Esophagus squamous epithelium (tissue), 5 donors: ENCODE results near the gene ATP7B. TPM values are rescaled to one million over a fixed set of nuclear protein-coding genes. Genes with fewer than 3 reads are reported as not detected.

Experiments used
- DNase-seq: peaks from one replicate; lab custom pipeline; 2025; lab: John Stamatoyannopoulos, UW
- H3K27ac ChIP-seq, 4 donors: fragments of 200-600 bp; sonication (generic); one replicate each; pipeline ENCODE4 v1.5.1; 2016 to 2019; ENCODE audit warnings: mild to moderate bottlenecking in 1 of 4
- H3K27me3 ChIP-seq, 4 donors: fragments of 200-600 bp; sonication (generic); 1 replicate in 3 of 4; 2 replicates in 1 of 4; pipeline versions ENCODE4 v1.5.1 to v1.6.0; 2017 to 2021; ENCODE audit warnings: antibody characterized with exemption in 1 of 4
- H3K36me3 ChIP-seq, 3 donors: fragments of 200-600 bp; sonication (generic); one replicate each; pipeline ENCODE4 v1.5.1; 2016 to 2019
- H3K4me1 ChIP-seq, 3 donors: fragments of 200-600 bp; sonication (generic); one replicate each; pipeline ENCODE4 v1.5.1; 2017 to 2019
- H3K4me3 ChIP-seq, 4 donors: fragments of 200-600 bp; sonication (generic); 1 replicate in 3 of 4; 2 replicates in 1 of 4; pipeline ENCODE4 v1.5.1; 2016 to 2019; ENCODE audit warnings: mild to moderate bottlenecking in 2 of 4, moderate library complexity in 1 of 4
- H3K9me3 ChIP-seq, 3 donors: fragments of 200-600 bp; sonication (generic); one replicate each; pipeline ENCODE4 v1.5.1; 2016 to 2019
- CTCF ChIP-seq, 6 experiments: fragments of 450-650 bp in 4 of 6; fragments of 200-600 bp in 2 of 6; sonication (generic) in 2 of 6; IDR thresholded peaks; one replicate each; pipeline ENCODE4 v1.5.1; 2016 to 2019; ENCODE audit warnings: antibody characterized with exemption in 6 of 6, mild to moderate bottlenecking in 4 of 6, moderate library complexity in 4 of 6
- POLR2A ChIP-seq, 4 donors: fragments of 450-650 bp; IDR thresholded peaks; one replicate each; pipeline ENCODE4 v1.6.1; 2017; ENCODE audit warnings: antibody characterized with exemption in 4 of 4, mild to moderate bottlenecking in 4 of 4, moderate library complexity in 3 of 4
- WGBS, 2 donors: methylation state at CpG; one replicate each; pipeline ENCODE4 v1.1.5; 2018; 5-methylcytosine and 5-hydroxymethylcytosine counted together
- intact Hi-C: fragments of 100-400 bp; cut with DNase I; formaldehyde crosslinking; loops from one replicate; pipeline ENCODE4 v1.15.0; 2022
- total RNA-seq, 4 donors: library from RNA; depleted of rRNA; stranded (reverse); fragments of >200 nt; gene quantifications; one replicate each; pipeline ENCODE4 v1.1.0, GENCODE V29; 2016
- donor health status: DM: yes; HTN: yes; CAD: no.

ATP7B gene
- total RNA-seq, 4 donors from 2014 or later: 0.99 to 3.6 (median 2.6) TPM

GRCh38 chr13:52027832-52028231, 16.6 kb upstream of the ATP7B start:
- intact Hi-C loops: no loop called here
- no peak overlapping the region for H3K27ac ChIP-seq
- H3K9me3 ChIP-seq: peaks cover 0 to 5% (median 0%) of the 10 kb centered on the region in 3 donors
- 91 to 100% methylated on average over 1 of the region's 1 CpG for WGBS, 2 donors
- DNase-seq: no peak
- H3K27me3 ChIP-seq: no peaks in the 10 kb centered on the region
- H3K4me3 ChIP-seq: no peak overlapping the region
- TF ChIP-seq POLR2A (IDR thresholded peaks at IDR 0.05) (no peak), CTCF (IDR thresholded peaks at IDR 0.05) (no peak)
- H3K36me3 ChIP-seq: peaks cover 0 to 62% (median 0%) of the 10 kb centered on the region in 3 donors
- no peaks in the 10 kb centered on the region for H3K4me1 ChIP-seq

- intact Hi-C loops: no loop called here
- no peak for TF ChIP-seq CTCF (IDR thresholded peaks at IDR 0.05)
- TF ChIP-seq POLR2A (IDR thresholded peaks at IDR 0.05): no peak
- Histone ChIP-seq H3K36me3 (peaks cover 0 to 78% (median 4%) of the 10 kb centered on the region in 3 donors), H3K27ac (no peak overlapping the region), H3K27me3 (no peaks in the 10 kb centered on the region), H3K9me3 (peaks cover 0 to 5% (median 0%) of the 10 kb centered on the region in 3 donors), H3K4me3 (no peak overlapping the region), H3K4me1 (no peaks in the 10 kb centered on the region)
- 86 to 98% methylated on average over 3 of the region's 3 CpGs for whole genome bisulfite sequencing, 2 donors
- no peak for DNase-seq
Measured at GRCh38 chr13:52026246-52026626, 15.0 kb upstream of the ATP7B start.

DNA sequence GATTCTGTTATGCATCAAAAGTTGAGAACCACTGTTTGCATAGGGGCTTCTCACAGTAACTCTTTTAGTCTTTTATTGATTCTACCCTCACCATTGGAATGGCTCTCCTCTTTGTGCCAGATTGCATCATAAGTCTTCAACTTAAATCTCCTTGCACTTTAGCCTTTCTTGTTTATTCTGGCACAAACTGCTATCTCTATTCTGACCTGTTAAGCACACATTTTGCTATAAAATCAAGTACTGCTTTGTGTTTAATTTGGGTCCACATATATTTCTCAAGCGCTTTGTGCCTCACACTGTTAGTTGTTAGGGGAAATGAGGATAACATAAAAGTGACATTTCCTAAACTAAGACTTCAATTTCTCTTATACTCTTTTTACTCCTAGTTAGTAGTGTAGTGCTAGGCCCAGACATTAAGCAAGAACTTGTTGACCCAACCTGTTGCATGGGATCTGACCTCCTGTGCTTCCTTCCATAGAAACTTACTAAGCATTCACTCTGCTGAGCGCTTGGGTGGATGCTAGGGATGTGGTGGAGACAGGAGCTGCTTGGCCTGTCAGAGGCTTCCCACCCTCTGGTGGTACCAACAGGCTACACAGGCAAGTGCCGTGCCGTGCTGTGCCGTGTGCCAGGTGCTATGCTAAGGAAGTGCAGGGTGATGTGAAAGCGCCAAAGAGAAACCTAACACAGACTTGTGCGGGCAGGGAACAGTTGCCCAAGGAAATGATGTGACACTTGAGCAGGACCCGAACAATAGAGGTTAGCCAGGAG, 14.4 kb upstream of the ATP7B start:
- peaks cover 0 to 84% (median 6%) of the 10 kb centered on the region in 3 donors for H3K36me3 ChIP-seq

GRCh38 chr13:52024481-52024880, 13.2 kb upstream of the ATP7B start, which contains the start of gene UTP14C:
TSS of gene UTP14C (plus strand) at chr13:52024691. CDS start at chr13:52028805, 4,114 bp downstream.
- DNase-seq: no peak
- Histone ChIP-seq H3K9me3 (peaks cover 0 to 2% (median 0%) of the 10 kb centered on the region in 3 donors), H3K4me1 (no peaks in the 10 kb centered on the region), H3K27me3 (no peaks in the 10 kb centered on the region), H3K4me3 (no peak within 1 kb of the TSS), H3K36me3 (peaks cover 0 to 94% (median 14%) of the 10 kb centered on the region in 3 donors), H3K27ac (no peak within 1 kb of the TSS)
- TF ChIP-seq POLR2A (IDR thresholded peaks at IDR 0.05): no peak
- no peak for TF ChIP-seq CTCF (IDR thresholded peaks at IDR 0.05)
- intact Hi-C loops: no loop called here
- WGBS, 2 donors: 63 to 71% methylated on average over 3 of the region's 3 CpGs

More for the DNA sequence above, 14.4 kb upstream of the ATP7B start:
- no peak overlapping the region for H3K27ac ChIP-seq
- intact Hi-C loops: no loop called here
- peaks cover 0 to 5% (median 0%) of the 10 kb centered on the region in 3 donors for H3K9me3 ChIP-seq
- WGBS, 2 donors: 93 to 100% methylated on average over 4 to 5 of the region's 8 CpGs
- H3K4me1 ChIP-seq: no peaks in the 10 kb centered on the region
- TF ChIP-seq CTCF (IDR thresholded peaks at IDR 0.05) (no peak), POLR2A (IDR thresholded peaks at IDR 0.05) (no peak)
- DNase-seq: no peak
- no peak overlapping the region for H3K4me3 ChIP-seq
- no peaks in the 10 kb centered on the region for H3K27me3 ChIP-seq

- Histone ChIP-seq H3K27ac (no peak overlapping the region), H3K4me1 (no peaks in the 10 kb centered on the region), H3K9me3 (no peaks in the 10 kb centered on the region), H3K4me3 (no peak overlapping the region), H3K36me3 (peaks cover 0 to 95% (median 22%) of the 10 kb centered on the region in 3 donors), H3K27me3 (no peaks in the 10 kb centered on the region)
- no peak for DNase-seq
- intact Hi-C loops: no loop called here
- WGBS, 2 donors: 93 to 98% methylated on average over 2 of the region's 2 CpGs
- no peak for TF ChIP-seq POLR2A (IDR thresholded peaks at IDR 0.05)
- TF ChIP-seq CTCF (IDR thresholded peaks at IDR 0.05): no peak
Measured at GRCh38 chr13:52022356-52022755, 11.1 kb upstream of the ATP7B start.
